ENCODE data around the gene SLC30A3.

The SLC30A3 gene

GRCh38 chr2:27216416-27217137, 46.3 kb downstream of the SLC30A3 start:
- in situ Hi-C loops (cut with MboI; ENCODE audit: low sequenced_read_pairs, unreplicated experiment), result no loop called here
- no peak for DNase-seq (ENCODE audit: low spot score)
- TF ChIP-seq, protein P1, sequence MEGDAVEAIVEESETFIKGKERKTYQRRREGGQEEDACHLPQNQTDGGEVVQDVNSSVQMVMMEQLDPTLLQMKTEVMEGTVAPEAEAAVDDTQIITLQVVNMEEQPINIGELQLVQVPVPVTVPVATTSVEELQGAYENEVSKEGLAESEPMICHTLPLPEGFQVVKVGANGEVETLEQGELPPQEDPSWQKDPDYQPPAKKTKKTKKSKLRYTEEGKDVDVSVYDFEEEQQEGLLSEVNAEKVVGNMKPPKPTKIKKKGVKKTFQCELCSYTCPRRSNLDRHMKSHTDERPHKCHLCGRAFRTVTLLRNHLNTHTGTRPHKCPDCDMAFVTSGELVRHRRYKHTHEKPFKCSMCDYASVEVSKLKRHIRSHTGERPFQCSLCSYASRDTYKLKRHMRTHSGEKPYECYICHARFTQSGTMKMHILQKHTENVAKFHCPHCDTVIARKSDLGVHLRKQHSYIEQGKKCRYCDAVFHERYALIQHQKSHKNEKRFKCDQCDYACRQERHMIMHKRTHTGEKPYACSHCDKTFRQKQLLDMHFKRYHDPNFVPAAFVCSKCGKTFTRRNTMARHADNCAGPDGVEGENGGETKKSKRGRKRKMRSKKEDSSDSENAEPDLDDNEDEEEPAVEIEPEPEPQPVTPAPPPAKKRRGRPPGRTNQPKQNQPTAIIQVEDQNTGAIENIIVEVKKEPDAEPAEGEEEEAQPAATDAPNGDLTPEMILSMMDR (IDR thresholded peaks at IDR 0.05; ENCODE audit: borderline replicate concordance, control extremely low read depth, extremely low read depth, insufficient read depth, missing control alignments), result no peak

DNA sequence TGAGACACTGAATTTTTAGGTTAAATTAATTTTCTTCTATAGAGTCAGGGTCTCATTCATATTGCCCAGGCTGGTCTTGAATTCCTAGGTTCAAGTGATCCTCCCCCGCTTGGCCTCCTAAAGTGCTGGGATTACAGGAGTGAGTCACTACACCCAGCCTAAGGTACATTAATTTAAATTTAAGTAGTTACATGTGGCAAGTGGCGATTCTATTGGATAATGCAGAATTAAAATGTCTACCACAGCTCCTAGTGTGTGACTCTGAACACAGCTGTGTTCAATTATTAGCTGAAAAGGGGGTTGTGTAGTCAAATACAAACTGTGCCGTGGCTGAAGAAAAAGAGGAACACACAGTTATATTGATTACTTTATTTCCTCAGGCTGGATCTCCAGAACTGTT, 47.9 kb downstream of the SLC30A3 start:
- no peak for DNase-seq (ENCODE audit: low spot score)
- TF ChIP-seq, protein P1 (IDR thresholded peaks at IDR 0.05; ENCODE audit: borderline replicate concordance, control extremely low read depth, extremely low read depth, insufficient read depth, missing control alignments), result no peak
- in situ Hi-C loops (cut with MboI; ENCODE audit: low sequenced_read_pairs, unreplicated experiment), result no loop called here

- in situ Hi-C loops (cut with MboI; ENCODE audit: low sequenced_read_pairs, unreplicated experiment), result no loop called here
- TF ChIP-seq, protein P1 (IDR thresholded peaks at IDR 0.05; ENCODE audit: borderline replicate concordance, control extremely low read depth, extremely low read depth, insufficient read depth, missing control alignments), result no peak
- no peak for DNase-seq (ENCODE audit: low spot score)
Measured at GRCh38 chr2:27212626-27213471, 50.0 kb downstream of the SLC30A3 start.

GRCh38 chr2:27211943-27212625, 50.8 kb downstream of the SLC30A3 start, which contains the start of the genes ATRAID and SLC5A6:
TSS of gene ATRAID (plus strand) at chr2:27212041. CDS start at chr2:27212369, 328 bp downstream.
TSS of gene SLC5A6 (minus strand) at chr2:27212268. CDS start at chr2:27207650, 4,618 bp downstream.
- peak; percentile 96 for DNase-seq (ENCODE audit: low spot score)
- in situ Hi-C loops (cut with MboI; ENCODE audit: low sequenced_read_pairs, unreplicated experiment), result no loop called here

DNA sequence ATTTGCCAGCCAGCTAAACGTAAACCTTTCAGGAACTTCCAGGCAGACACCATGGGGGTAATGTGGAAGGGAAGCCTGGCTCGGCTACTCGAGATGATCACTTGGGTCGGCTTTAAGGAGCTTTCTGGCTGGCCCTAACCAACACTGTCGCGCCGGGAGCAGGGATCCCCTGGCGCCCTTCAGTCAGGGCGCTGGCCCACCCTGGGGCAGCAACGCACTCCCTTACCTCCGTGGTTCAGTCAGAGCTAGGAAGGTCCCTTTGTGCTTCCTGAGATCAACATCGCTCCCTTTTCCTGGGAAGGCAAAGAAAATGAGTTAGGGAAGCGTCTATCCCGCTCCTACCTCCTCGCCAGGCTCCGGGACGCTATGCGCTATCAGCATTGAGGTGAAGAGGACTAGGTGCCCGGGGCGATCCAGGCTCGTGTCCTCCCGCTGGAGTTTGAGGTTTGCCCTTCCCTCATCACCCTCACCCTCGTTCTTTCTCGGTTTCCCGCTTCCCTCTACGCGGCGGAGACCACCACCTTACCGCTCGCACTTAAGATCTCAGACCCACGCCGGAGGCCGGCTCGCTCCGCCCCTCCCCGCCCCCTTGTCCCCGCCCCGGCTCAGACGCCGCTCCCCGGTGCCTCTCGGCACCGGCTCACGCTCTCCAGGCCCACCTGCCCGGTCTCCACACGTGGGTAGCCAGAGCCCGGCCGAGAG, 51.5 kb downstream of the SLC30A3 start:
- TF ChIP-seq, protein P1 (IDR thresholded peaks at IDR 0.05; ENCODE audit: borderline replicate concordance, control extremely low read depth, extremely low read depth, insufficient read depth, missing control alignments), result no peak
- DNase-seq (ENCODE audit: low spot score), result peak; percentile 49

More at GRCh38 chr2:27211943-27212625, 50.8 kb downstream of the SLC30A3 start, which contains the start of the genes ATRAID and SLC5A6:
- TF ChIP-seq, protein P1 (IDR thresholded peaks at IDR 0.05; ENCODE audit: borderline replicate concordance, control extremely low read depth, extremely low read depth, insufficient read depth, missing control alignments), result no peak

More for the DNA sequence above, 51.5 kb downstream of the SLC30A3 start:
- in situ Hi-C loops (cut with MboI; ENCODE audit: low sequenced_read_pairs, unreplicated experiment), result no loop called here
